Kidney (tissue), 14 donors: ENCODE results near the gene NTNG1. TPM values are rescaled to one million over a fixed set of nuclear protein-coding genes. Genes with fewer than 3 reads are reported as not detected.

Experiments
- DNase-seq, 5 donors: peaks; one replicate each; pipeline ENCODE4 v3.0.0-alpha.2; 2013 to 2020
- FAIRE-seq: peaks from 2 replicates; lab custom pipeline; 2012; peaks lifted over from hg19 to GRCh38; lab: Jason Lieb, UNC
- H3K27ac ChIP-seq, 2 donors: one replicate each; pipeline ENCODE4 v1.7.0; 2013; ENCODE audit warnings: low read depth in 2 of 2, low read length in 2 of 2, inconsistent platforms in 1 of 2
- H3K27me3 ChIP-seq: one replicate; pipeline ENCODE4 v1.7.1; 2013; ENCODE audit warnings: low read length, inconsistent platforms; ENCODE audit not compliant: control insufficient read depth, insufficient read depth
- H3K36me3 ChIP-seq, 3 donors: one replicate each; pipeline versions ENCODE4 v1.7.0 to v1.7.1; 2013; ENCODE audit warnings: low read length in 3 of 3, control low read depth in 1 of 3, inconsistent platforms in 1 of 3; ENCODE audit not compliant: insufficient read depth in 3 of 3, control insufficient read depth in 2 of 3
- H3K4me1 ChIP-seq, 3 donors: one replicate each; pipeline versions ENCODE4 v1.7.0 to v1.7.1; 2013; ENCODE audit warnings: low read length in 3 of 3, inconsistent platforms in 1 of 3, low read depth in 1 of 3; ENCODE audit not compliant: control insufficient read depth in 2 of 3, insufficient read depth in 2 of 3
- H3K4me3 ChIP-seq, 3 donors: one replicate each; pipeline versions ENCODE4 v1.7.0 to v1.8.1; 2013; ENCODE audit warnings: low read length in 3 of 3, control low read depth in 1 of 3, inconsistent platforms in 1 of 3
- H3K9ac ChIP-seq, 3 donors: one replicate each; pipeline versions ENCODE4 v1.7.0 to v1.7.1; 2013; ENCODE audit warnings: low read length in 3 of 3, control low read depth in 1 of 3, inconsistent platforms in 1 of 3
- H3K9me3 ChIP-seq, 3 donors: one replicate each; pipeline versions ENCODE4 v1.7.0 to v1.7.1; 2013; ENCODE audit warnings: low read length in 3 of 3, control low read depth in 1 of 3, inconsistent platforms in 1 of 3; ENCODE audit not compliant: control insufficient read depth in 2 of 3, insufficient read depth in 1 of 3
- intact Hi-C: fragments of 100-400 bp; cut with DNase I; formaldehyde crosslinking; loops from one replicate; pipeline ENCODE4 v1.11.1; 2022
- polyA plus RNA-seq: library from polyadenylated mRNA; stranded (reverse); fragments of 350-450 nt; fragmentation: Illumina TruSeq; extraction: RNeasy Lipid Tissue Mini Kit (QIAGEN cat#74804); gene quantifications from one replicate; pipeline ENCODE4 v1.2.3, GENCODE V29; 2014; ENCODE audit warnings: low read depth, low replicate concordance; ENCODE audit not compliant: insufficient read depth
- total RNA-seq: library from RNA; stranded (reverse); fragmentation: NEBNext Ultra II Directional; extraction: Animal tissue kit (Norgen Biotek cat#: 25700); gene quantifications from one replicate; pipeline ENCODE4 v1.2.1, GENCODE V29; 2021
- TF ChIP-seq, protein P1 (sequence below): IDR thresholded peaks from 3 replicates; pipeline ENCODE4 v1.5.1; 2012; ENCODE audit warnings: mild to moderate bottlenecking, moderate library complexity, borderline replicate concordance; ENCODE audit not compliant: insufficient read depth; ENCODE audit errors: extremely low read depth
- donor health status: control.
- donor health status: control.
- donor health status: control.
- donor health status: control.
- donor health status: control.
- donor health status: DM: yes; HTN: yes; CAD: no.
- donor health status: Normal renal cell carcinoma (clear cell type).

The NTNG1 gene
- total and polyA plus RNA-seq, 2 donors from 2014 or later: 2.8 to 7.7 TPM

DNA sequence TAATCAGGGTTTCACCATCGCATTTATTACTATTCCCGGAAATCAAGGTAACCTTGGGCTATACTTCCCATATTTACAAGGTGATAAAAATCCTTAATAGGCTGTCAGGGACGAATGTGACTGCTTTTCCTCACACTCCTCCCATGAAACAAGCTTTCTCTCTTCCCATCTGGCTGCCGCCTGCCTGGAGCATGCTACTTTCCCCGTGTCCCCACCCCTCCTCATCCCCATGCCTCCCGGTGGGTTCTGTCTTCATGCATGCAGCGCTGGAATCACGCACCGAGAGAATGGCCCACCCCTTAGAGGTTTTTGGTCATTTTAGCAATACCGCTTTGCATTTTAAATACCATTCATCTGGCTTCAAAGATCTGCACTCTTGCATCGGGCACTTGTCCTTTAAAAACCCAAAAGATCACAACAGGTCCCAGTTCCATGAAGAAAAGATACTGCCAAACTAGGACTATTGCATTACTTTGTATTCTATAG, 339.1 kb downstream of the NTNG1 start:
- Histone ChIP-seq H3K27ac (no peak overlapping the region), H3K4me3 (no peak overlapping the region), H3K27me3 (no peaks in the 10 kb centered on the region), H3K9me3 (no peaks in the 10 kb centered on the region), H3K36me3 (no peaks in the 10 kb centered on the region), H3K9ac (no peak overlapping the region), H3K4me1 (no peaks in the 10 kb centered on the region)
- DNase-seq: no peak
- intact Hi-C loops: no loop called here
- TF ChIP-seq, protein P1, sequence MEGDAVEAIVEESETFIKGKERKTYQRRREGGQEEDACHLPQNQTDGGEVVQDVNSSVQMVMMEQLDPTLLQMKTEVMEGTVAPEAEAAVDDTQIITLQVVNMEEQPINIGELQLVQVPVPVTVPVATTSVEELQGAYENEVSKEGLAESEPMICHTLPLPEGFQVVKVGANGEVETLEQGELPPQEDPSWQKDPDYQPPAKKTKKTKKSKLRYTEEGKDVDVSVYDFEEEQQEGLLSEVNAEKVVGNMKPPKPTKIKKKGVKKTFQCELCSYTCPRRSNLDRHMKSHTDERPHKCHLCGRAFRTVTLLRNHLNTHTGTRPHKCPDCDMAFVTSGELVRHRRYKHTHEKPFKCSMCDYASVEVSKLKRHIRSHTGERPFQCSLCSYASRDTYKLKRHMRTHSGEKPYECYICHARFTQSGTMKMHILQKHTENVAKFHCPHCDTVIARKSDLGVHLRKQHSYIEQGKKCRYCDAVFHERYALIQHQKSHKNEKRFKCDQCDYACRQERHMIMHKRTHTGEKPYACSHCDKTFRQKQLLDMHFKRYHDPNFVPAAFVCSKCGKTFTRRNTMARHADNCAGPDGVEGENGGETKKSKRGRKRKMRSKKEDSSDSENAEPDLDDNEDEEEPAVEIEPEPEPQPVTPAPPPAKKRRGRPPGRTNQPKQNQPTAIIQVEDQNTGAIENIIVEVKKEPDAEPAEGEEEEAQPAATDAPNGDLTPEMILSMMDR: no peak
- FAIRE-seq: no peak

DNA sequence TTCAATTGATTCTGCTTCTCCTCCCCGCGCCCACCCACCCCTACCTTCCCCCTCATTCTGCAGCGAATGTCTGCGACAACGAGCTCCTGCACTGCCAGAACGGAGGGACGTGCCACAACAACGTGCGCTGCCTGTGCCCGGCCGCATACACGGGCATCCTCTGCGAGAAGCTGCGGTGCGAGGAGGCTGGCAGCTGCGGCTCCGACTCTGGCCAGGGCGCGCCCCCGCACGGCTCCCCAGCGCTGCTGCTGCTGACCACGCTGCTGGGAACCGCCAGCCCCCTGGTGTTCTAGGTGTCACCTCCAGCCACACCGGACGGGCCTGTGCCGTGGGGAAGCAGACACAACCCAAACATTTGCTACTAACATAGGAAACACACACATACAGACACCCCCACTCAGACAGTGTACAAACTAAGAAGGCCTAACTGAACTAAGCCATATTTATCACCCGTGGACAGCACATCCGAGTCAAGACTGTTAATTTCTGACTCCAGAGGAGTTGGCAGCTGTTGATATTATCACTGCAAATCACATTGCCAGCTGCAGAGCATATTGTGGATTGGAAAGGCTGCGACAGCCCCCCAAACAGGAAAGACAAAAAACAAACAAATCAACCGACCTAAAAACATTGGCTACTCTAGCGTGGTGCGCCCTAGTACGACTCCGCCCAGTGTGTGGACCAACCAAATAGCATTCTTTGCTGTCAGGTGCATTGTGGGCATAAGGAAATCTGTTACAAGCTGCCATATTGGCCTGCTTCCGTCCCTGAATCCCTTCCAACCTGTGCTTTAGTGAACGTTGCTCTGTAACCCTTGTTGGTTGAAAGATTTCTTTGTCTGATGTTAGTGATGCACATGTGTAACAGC, 339.9 kb downstream of the NTNG1 start:
- TF ChIP-seq, protein P1: no peak
- no peak overlapping the region for H3K9ac ChIP-seq
- H3K27ac ChIP-seq: no peak overlapping the region
- no peaks in the 10 kb centered on the region for H3K4me1 ChIP-seq
- intact Hi-C loops: no loop called here
- FAIRE-seq (no peak), DNase-seq (peak; percentile 58 to 64 (median 58))
- no peaks in the 10 kb centered on the region for H3K27me3 ChIP-seq
- no peaks in the 10 kb centered on the region for H3K36me3 ChIP-seq
- H3K4me3 ChIP-seq: no peak overlapping the region
- no peaks in the 10 kb centered on the region for H3K9me3 ChIP-seq

DNA sequence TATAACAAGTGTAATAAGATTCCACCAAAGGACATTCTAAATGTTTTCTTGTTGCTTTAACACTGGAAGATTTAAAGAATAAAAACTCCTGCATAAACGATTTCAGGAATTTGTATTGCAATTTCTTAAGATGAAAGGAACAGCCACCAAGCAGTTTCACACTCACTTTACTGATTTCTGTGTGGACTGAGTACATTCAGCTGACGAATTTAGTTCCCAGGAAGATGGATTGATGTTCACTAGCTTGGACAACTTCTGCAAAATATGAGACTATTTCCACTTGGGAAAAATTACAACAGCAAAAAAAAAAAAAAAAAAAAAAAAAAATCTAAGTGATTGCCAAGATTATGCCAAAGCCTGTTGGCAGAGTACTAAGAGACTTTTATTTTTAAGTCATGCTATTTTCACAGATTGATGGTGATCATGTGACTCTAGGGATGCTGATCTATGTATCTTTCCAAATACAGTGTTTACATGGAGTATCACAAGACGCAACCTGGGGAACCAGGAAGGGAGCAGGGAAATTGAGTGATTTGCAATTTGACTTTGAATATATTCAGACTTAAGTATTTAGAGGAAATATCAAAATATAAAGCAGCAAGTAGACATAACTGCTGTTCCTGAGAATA, 341.0 kb downstream of the NTNG1 start:
- FAIRE-seq (no peak), DNase-seq (no peak)
- Histone ChIP-seq H3K27me3 (no peaks in the 10 kb centered on the region), H3K36me3 (no peaks in the 10 kb centered on the region), H3K9me3 (no peaks in the 10 kb centered on the region), H3K9ac (no peak overlapping the region), H3K27ac (no peak overlapping the region), H3K4me1 (no peaks in the 10 kb centered on the region), H3K4me3 (no peak overlapping the region)
- TF ChIP-seq, protein P1: no peak
- intact Hi-C loops: no loop called here
